Measurements from ENCODE around the gene GNL1. TPM values are rescaled to one million over a fixed set of nuclear protein-coding genes. Genes with fewer than 3 reads are reported as not detected.

GNL1 gene
- total RNA-seq, 1 donor from 2014 or later: 71.0 TPM

DNA sequence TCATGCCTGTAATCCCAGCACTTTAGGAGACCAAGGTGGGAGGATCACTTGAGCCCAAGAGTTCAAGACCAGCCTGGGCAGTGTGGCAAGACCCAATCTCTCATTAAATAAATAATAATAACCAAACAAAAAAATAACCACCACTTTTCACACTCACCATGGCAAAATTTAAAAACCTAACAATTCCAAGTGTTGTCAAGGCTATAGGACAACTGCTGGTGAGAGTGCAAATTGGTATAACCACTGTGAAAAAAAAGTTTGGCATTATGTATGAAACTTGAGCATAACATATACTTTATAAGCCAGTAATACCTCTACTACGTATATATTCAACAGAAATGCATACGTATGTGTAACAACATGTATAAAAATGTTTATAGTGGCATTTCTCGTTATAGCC is 4.6 kb upstream of the GNL1 start:
- H3K9me3 Mint-ChIP-seq: no peaks in the 10 kb centered on the region
- no peak for DNase-seq (ENCODE audit: low read depth, low spot score)
- TF ChIP-seq, protein P1, sequence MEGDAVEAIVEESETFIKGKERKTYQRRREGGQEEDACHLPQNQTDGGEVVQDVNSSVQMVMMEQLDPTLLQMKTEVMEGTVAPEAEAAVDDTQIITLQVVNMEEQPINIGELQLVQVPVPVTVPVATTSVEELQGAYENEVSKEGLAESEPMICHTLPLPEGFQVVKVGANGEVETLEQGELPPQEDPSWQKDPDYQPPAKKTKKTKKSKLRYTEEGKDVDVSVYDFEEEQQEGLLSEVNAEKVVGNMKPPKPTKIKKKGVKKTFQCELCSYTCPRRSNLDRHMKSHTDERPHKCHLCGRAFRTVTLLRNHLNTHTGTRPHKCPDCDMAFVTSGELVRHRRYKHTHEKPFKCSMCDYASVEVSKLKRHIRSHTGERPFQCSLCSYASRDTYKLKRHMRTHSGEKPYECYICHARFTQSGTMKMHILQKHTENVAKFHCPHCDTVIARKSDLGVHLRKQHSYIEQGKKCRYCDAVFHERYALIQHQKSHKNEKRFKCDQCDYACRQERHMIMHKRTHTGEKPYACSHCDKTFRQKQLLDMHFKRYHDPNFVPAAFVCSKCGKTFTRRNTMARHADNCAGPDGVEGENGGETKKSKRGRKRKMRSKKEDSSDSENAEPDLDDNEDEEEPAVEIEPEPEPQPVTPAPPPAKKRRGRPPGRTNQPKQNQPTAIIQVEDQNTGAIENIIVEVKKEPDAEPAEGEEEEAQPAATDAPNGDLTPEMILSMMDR (conservative IDR thresholded peaks at IDR 0.05): no peak
- no peaks in the 10 kb centered on the region for H3K27me3 Mint-ChIP-seq (ENCODE audit: low read depth)
- H3K36me3 Mint-ChIP-seq (ENCODE audit: low read depth): peaks cover 15% of the 10 kb centered on the region
- peak overlapping the region; percentile 50 for H3K4me3 Mint-ChIP-seq
- H3K4me1 Mint-ChIP-seq: peaks cover 20% of the 10 kb centered on the region
- no peak overlapping the region for H3K27ac Mint-ChIP-seq (ENCODE audit: unreplicated experiment)

DNA sequence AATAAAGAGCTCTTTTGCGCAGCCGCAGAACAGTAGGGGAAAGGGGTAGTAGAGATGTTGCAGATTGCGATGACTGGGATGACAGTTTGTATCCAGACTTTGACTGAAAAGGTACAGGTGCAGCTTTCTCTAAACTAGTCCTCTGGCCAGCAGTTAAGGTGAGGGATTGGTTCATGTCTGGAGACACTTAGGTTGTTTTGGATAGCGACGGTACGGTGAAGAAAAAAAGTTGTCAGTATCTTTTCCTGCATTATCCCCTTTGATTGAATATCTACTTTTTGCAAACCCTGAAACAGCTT is 1.3 kb upstream of the GNL1 start:
- H3K4me3 Mint-ChIP-seq: peak overlapping the region; percentile 93
- peaks cover 7% of the 10 kb centered on the region for H3K36me3 Mint-ChIP-seq (ENCODE audit: low read depth)
- no peaks in the 10 kb centered on the region for H3K9me3 Mint-ChIP-seq
- no peak for DNase-seq (ENCODE audit: low read depth, low spot score)
- peaks cover 32% of the 10 kb centered on the region for H3K4me1 Mint-ChIP-seq
- H3K27ac Mint-ChIP-seq (ENCODE audit: unreplicated experiment): peak overlapping the region; percentile 100
- no peaks in the 10 kb centered on the region for H3K27me3 Mint-ChIP-seq (ENCODE audit: low read depth)
- TF ChIP-seq, protein P1 (conservative IDR thresholded peaks at IDR 0.05): no peak

- H3K4me1 Mint-ChIP-seq: peaks cover 32% of the 10 kb centered on the region
- TF ChIP-seq, protein P1 (conservative IDR thresholded peaks at IDR 0.05): no peak
- peak; percentile 81 for DNase-seq (ENCODE audit: low read depth, low spot score)
- peak within 1 kb of the TSS; percentile 93 for H3K4me3 Mint-ChIP-seq
- H3K27ac Mint-ChIP-seq (ENCODE audit: unreplicated experiment): peak within 1 kb of the TSS; percentile 100
- peaks cover 2% of the 10 kb centered on the region for H3K36me3 Mint-ChIP-seq (ENCODE audit: low read depth)
- H3K9me3 Mint-ChIP-seq: no peaks in the 10 kb centered on the region
- no peaks in the 10 kb centered on the region for H3K27me3 Mint-ChIP-seq (ENCODE audit: low read depth)
These were observed 805 bp upstream of the GNL1 start, which contains the start of gene PRR3 for GRCh38 chr6:30556906-30557682. Gene PRR3, plus strand, starts transcription at chr6:30557295. Its CDS starts 50 bp downstream, at chr6:30557345.

GRCh38 chr6:30555816-30556065 is 548 bp downstream of the GNL1 start:
- Mint-ChIP-seq H3K4me1 (peaks cover 32% of the 10 kb centered on the region), H3K27ac (ENCODE audit: unreplicated experiment) (peak overlapping the region; percentile 89), H3K27me3 (ENCODE audit: low read depth) (no peaks in the 10 kb centered on the region), H3K9me3 (no peaks in the 10 kb centered on the region), H3K36me3 (ENCODE audit: low read depth) (peaks cover 2% of the 10 kb centered on the region), H3K4me3 (peak overlapping the region; percentile 93)
- TF ChIP-seq, protein P1 (conservative IDR thresholded peaks at IDR 0.05): no peak
- no peak for DNase-seq (ENCODE audit: low read depth, low spot score)

GRCh38 chr6:30554962-30555815 is 1.1 kb downstream of the GNL1 start:
- no peaks in the 10 kb centered on the region for H3K27me3 Mint-ChIP-seq (ENCODE audit: low read depth)
- H3K4me3 Mint-ChIP-seq: peak overlapping the region; percentile 93
- H3K36me3 Mint-ChIP-seq (ENCODE audit: low read depth): peaks cover 2% of the 10 kb centered on the region
- DNase-seq (ENCODE audit: low read depth, low spot score): peak; percentile 45
- no peaks in the 10 kb centered on the region for H3K9me3 Mint-ChIP-seq
- peak overlapping the region; percentile 89 for H3K27ac Mint-ChIP-seq (ENCODE audit: unreplicated experiment)
- TF ChIP-seq, protein P1 (conservative IDR thresholded peaks at IDR 0.05): no peak
- peaks cover 32% of the 10 kb centered on the region for H3K4me1 Mint-ChIP-seq

Data from neural crest cell (in vitro differentiated cells).